KOPT-K1 (cell line): ENCODE data around the gene MAP4K4.

Experiments used
- H3K27ac ChIP-seq: fragments of 200-600 bp; sonication (generic); 2 replicates; pipeline ENCODE4 v1.5.1; 2016; ENCODE audit warnings: antibody characterized with exemption, mild to moderate bottlenecking, low read depth, low read length; ENCODE audit not compliant: poor library complexity, severe bottlenecking
- H3K36me3 ChIP-seq: fragments of 200-600 bp; sonication (generic); 2 replicates; pipeline ENCODE4 v1.5.1; 2017; ENCODE audit warnings: antibody characterized with exemption, mild to moderate bottlenecking, low read length, moderate library complexity; ENCODE audit not compliant: insufficient read depth
- H3K9me3 ChIP-seq: fragments of 200-600 bp; sonication (generic); 2 replicates; pipeline ENCODE4 v1.5.1; 2017; ENCODE audit warnings: antibody characterized with exemption, low read length, mild to moderate bottlenecking; ENCODE audit not compliant: insufficient read depth, poor library complexity, severe bottlenecking

The MAP4K4 gene

GRCh38 chr2:101679801-101680487 is 17.6 kb upstream of the MAP4K4 start:
- H3K36me3 ChIP-seq, result no peaks in the 10 kb centered on the region
- no peak overlapping the region for H3K27ac ChIP-seq
- H3K9me3 ChIP-seq, result no peaks in the 10 kb centered on the region

GRCh38 chr2:101682311-101682710 is 15.2 kb upstream of the MAP4K4 start:
- H3K9me3 ChIP-seq, result no peaks in the 10 kb centered on the region
- no peak overlapping the region for H3K27ac ChIP-seq
- H3K36me3 ChIP-seq, result no peaks in the 10 kb centered on the region

- Histone ChIP-seq H3K27ac (no peak overlapping the region), H3K36me3 (no peaks in the 10 kb centered on the region), H3K9me3 (no peaks in the 10 kb centered on the region)
These were observed 13.2 kb upstream of the MAP4K4 start for GRCh38 chr2:101684313-101684712.

- no peaks in the 10 kb centered on the region for H3K9me3 ChIP-seq
- H3K36me3 ChIP-seq, result no peaks in the 10 kb centered on the region
- no peak overlapping the region for H3K27ac ChIP-seq
These were observed 9.2 kb upstream of the MAP4K4 start for GRCh38 chr2:101688261-101688660.

- Histone ChIP-seq H3K27ac (no peak overlapping the region), H3K36me3 (no peaks in the 10 kb centered on the region), H3K9me3 (no peaks in the 10 kb centered on the region)
These were observed 8.2 kb upstream of the MAP4K4 start for GRCh38 chr2:101689114-101689825.

GRCh38 chr2:101690547-101691152 is 6.9 kb upstream of the MAP4K4 start:
- H3K27ac ChIP-seq, result no peak overlapping the region
- no peaks in the 10 kb centered on the region for H3K36me3 ChIP-seq
- no peaks in the 10 kb centered on the region for H3K9me3 ChIP-seq

- Histone ChIP-seq H3K9me3 (no peaks in the 10 kb centered on the region), H3K36me3 (no peaks in the 10 kb centered on the region), H3K27ac (no peak overlapping the region)
These were observed 5.5 kb upstream of the MAP4K4 start for GRCh38 chr2:101692041-101692440.

- no peaks in the 10 kb centered on the region for H3K9me3 ChIP-seq
- no peaks in the 10 kb centered on the region for H3K36me3 ChIP-seq
- no peak overlapping the region for H3K27ac ChIP-seq
These were observed 4.7 kb upstream of the MAP4K4 start for GRCh38 chr2:101692766-101693165.

- no peaks in the 10 kb centered on the region for H3K36me3 ChIP-seq
- no peaks in the 10 kb centered on the region for H3K9me3 ChIP-seq
These were observed 3.4 kb upstream of the MAP4K4 start for GRCh38 chr2:101693991-101694588.

GRCh38 chr2:101696272-101697123 is 1.0 kb upstream of the MAP4K4 start:
- H3K36me3 ChIP-seq, result peaks cover 9% of the 10 kb centered on the region; the same call in 1 of the 2 replicates
- H3K27ac ChIP-seq, result peak overlapping the region; percentile 70
- no peaks in the 10 kb centered on the region for H3K9me3 ChIP-seq

More at GRCh38 chr2:101693991-101694588, 3.4 kb upstream of the MAP4K4 start:
- H3K27ac ChIP-seq, result no peak overlapping the region

- Histone ChIP-seq H3K36me3 (peaks cover 24% of the 10 kb centered on the region), H3K9me3 (no peaks in the 10 kb centered on the region), H3K27ac (peak overlapping the region; percentile 70)
These were observed 722 bp downstream of the MAP4K4 start for GRCh38 chr2:101698014-101698843.

- Histone ChIP-seq H3K9me3 (no peaks in the 10 kb centered on the region), H3K27ac (peak overlapping the region; percentile 70), H3K36me3 (peaks cover 24% of the 10 kb centered on the region)
These were observed 1.6 kb downstream of the MAP4K4 start for GRCh38 chr2:101698844-101699754.
